ENCODE data around the gene NUP37.

DNA sequence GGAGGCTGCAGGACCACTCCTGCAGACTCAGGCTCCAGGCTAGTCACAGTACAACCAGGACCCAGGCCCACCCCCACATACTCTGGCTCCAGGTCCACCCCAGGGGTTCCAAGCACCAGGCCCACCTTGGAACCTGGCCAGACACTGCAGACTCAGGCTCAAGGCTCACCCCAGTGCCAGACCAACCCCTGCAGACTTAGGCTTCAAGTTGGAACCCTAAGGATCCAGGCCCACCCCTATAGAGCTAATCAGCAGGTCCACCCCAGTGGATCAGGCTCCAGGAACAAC lies 66.9 kb downstream of the NUP37 start:
- TF ChIP-seq POLR2AphosphoS5 (IDR thresholded peaks at IDR 0.05; ENCODE audit: low read depth) = no peak
- TF ChIP-seq, protein P1, sequence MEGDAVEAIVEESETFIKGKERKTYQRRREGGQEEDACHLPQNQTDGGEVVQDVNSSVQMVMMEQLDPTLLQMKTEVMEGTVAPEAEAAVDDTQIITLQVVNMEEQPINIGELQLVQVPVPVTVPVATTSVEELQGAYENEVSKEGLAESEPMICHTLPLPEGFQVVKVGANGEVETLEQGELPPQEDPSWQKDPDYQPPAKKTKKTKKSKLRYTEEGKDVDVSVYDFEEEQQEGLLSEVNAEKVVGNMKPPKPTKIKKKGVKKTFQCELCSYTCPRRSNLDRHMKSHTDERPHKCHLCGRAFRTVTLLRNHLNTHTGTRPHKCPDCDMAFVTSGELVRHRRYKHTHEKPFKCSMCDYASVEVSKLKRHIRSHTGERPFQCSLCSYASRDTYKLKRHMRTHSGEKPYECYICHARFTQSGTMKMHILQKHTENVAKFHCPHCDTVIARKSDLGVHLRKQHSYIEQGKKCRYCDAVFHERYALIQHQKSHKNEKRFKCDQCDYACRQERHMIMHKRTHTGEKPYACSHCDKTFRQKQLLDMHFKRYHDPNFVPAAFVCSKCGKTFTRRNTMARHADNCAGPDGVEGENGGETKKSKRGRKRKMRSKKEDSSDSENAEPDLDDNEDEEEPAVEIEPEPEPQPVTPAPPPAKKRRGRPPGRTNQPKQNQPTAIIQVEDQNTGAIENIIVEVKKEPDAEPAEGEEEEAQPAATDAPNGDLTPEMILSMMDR (IDR thresholded peaks at IDR 0.05; ENCODE audit: insufficient read depth, low read length) = no peak
